SU-DHL-6 (cell line): Measurements from ENCODE around the gene PC.

ENCODE experiments used
- H2AFZ ChIP-seq: fragments of 200-600 bp; sonication (generic); 2 replicates; pipeline ENCODE4 v1.6.1; 2014; ENCODE audit warnings: low read depth, mild to moderate bottlenecking, moderate library complexity, mixed read lengths, antibody characterized with exemption, low read length; ENCODE audit not compliant: severe bottlenecking
- H3F3A ChIP-seq: fragments of 200-600 bp; shearing (Covaris generic); 2 replicates; pipeline ENCODE4 v1.6.0; 2016; ENCODE audit warnings: antibody characterized with exemption, mild to moderate bottlenecking; ENCODE audit not compliant: insufficient read depth
- H3K27ac ChIP-seq: fragments of 200-600 bp; sonication (generic); 2 replicates; pipeline ENCODE4 v1.5.1; 2016; ENCODE audit warnings: low read depth, mild to moderate bottlenecking, low read length, moderate library complexity, mixed read lengths
- H3K27me3 ChIP-seq: fragments of 200-600 bp; sonication (generic), shearing (Covaris generic); 2 replicates; pipeline ENCODE4 v1.6.0; 2014; ENCODE audit warnings: mild to moderate bottlenecking, low read length
- H3K36me3 ChIP-seq: fragments of 200-600 bp; sonication (generic); 2 replicates; pipeline ENCODE4 v1.6.1; 2014; ENCODE audit warnings: mild to moderate bottlenecking, low read length, mixed read lengths
- H3K4me2 ChIP-seq: fragments of 300-600, 200-600 bp; shearing (Covaris generic), sonication (generic); 2 replicates; pipeline ENCODE4 v1.6.0; 2014; ENCODE audit warnings: low read length, low read depth, mild to moderate bottlenecking; ENCODE audit not compliant: poor library complexity, severe bottlenecking
- H3K4me3 ChIP-seq: fragments of 200-600 bp; sonication (generic); 2 replicates; pipeline ENCODE4 v1.5.1; 2014; ENCODE audit warnings: antibody characterized with exemption, low read length, mild to moderate bottlenecking, mixed read lengths; ENCODE audit not compliant: insufficient read depth, poor library complexity, severe bottlenecking
- H3K79me2 ChIP-seq: fragments of 200-600 bp; sonication (generic); 2 replicates; pipeline ENCODE4 v1.6.1; 2014; ENCODE audit warnings: mild to moderate bottlenecking, low read length, moderate library complexity; ENCODE audit not compliant: insufficient read depth
- H3K9ac ChIP-seq: fragments of 200-600 bp; sonication (generic); 2 replicates; pipeline ENCODE4 v1.7.0; 2014; ENCODE audit warnings: mild to moderate bottlenecking, low read length
- H3K9me2 ChIP-seq: fragments of 200-600 bp; sonication (generic); replicated peaks from 2 replicates; pipeline ENCODE4 v1.6.1; 2014; ENCODE audit warnings: low read length; ENCODE audit not compliant: insufficient read depth
- H3K9me3 ChIP-seq: fragments of 200-600 bp; sonication (generic); 2 replicates; pipeline ENCODE4 v1.6.1; 2014; ENCODE audit warnings: low read length, mixed read lengths; ENCODE audit not compliant: insufficient read depth
- H4K20me1 ChIP-seq: fragments of 200-600 bp; sonication (generic); 2 replicates; pipeline ENCODE4 v1.6.1; 2014; ENCODE audit warnings: low read depth, mild to moderate bottlenecking, antibody characterized with exemption, low read length, moderate library complexity, mixed read lengths
- EZH2phosphoT487 ChIP-seq: fragments of 200-600 bp; sonication (generic), shearing (Covaris generic); conservative IDR thresholded peaks from 2 replicates; pipeline ENCODE4 v1.6.1; 2018; ENCODE audit warnings: mild to moderate bottlenecking, antibody characterized with exemption, low read length, moderate library complexity, mixed read lengths
- TF ChIP-seq, protein P1 (sequence below): fragments of 200-600 bp; sonication (generic); IDR thresholded peaks from one replicate; pipeline ENCODE4 v1.5.1; 2017; ENCODE audit warnings: antibody characterized with exemption, mild to moderate bottlenecking, low read length, moderate library complexity; ENCODE audit not compliant: insufficient read depth, poor library complexity, severe bottlenecking

The PC gene

DNA sequence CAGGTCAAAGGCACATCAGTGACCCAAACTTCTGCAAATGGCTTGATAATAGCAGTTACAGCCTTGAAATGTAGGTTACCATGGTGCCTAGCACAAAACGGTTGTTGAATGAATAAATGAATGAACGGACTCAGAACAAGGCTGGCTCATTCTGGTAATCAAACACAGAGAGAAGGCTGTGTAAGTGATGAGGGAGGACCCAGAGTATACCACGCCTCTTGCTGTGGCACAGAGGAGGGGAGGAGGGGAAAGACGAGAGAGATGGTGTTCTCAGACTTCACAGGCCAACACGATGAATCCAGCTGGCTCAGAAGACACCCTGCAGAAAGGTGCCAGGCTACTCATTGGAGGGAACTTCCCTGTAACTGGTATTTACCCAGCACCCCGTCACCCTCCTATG, 38.3 kb downstream of the PC start:
- no peaks in the 10 kb centered on the region for H3K79me2 ChIP-seq
- H3K36me3 ChIP-seq: no peaks in the 10 kb centered on the region
- H3K9me2 ChIP-seq: no peaks in the 10 kb centered on the region
- H3K27me3 ChIP-seq: no peaks in the 10 kb centered on the region
- no peak overlapping the region for H3K4me2 ChIP-seq
- H4K20me1 ChIP-seq: no peaks in the 10 kb centered on the region
- H2AFZ ChIP-seq: no peak overlapping the region
- H3K9ac ChIP-seq: no peak overlapping the region
- H3F3A ChIP-seq: no peaks in the 10 kb centered on the region
- no peaks in the 10 kb centered on the region for H3K9me3 ChIP-seq
- H3K27ac ChIP-seq: no peak overlapping the region
- TF ChIP-seq EZH2phosphoT487: no peak
- TF ChIP-seq, protein P1, sequence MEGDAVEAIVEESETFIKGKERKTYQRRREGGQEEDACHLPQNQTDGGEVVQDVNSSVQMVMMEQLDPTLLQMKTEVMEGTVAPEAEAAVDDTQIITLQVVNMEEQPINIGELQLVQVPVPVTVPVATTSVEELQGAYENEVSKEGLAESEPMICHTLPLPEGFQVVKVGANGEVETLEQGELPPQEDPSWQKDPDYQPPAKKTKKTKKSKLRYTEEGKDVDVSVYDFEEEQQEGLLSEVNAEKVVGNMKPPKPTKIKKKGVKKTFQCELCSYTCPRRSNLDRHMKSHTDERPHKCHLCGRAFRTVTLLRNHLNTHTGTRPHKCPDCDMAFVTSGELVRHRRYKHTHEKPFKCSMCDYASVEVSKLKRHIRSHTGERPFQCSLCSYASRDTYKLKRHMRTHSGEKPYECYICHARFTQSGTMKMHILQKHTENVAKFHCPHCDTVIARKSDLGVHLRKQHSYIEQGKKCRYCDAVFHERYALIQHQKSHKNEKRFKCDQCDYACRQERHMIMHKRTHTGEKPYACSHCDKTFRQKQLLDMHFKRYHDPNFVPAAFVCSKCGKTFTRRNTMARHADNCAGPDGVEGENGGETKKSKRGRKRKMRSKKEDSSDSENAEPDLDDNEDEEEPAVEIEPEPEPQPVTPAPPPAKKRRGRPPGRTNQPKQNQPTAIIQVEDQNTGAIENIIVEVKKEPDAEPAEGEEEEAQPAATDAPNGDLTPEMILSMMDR: no peak
- no peak overlapping the region for H3K4me3 ChIP-seq

DNA sequence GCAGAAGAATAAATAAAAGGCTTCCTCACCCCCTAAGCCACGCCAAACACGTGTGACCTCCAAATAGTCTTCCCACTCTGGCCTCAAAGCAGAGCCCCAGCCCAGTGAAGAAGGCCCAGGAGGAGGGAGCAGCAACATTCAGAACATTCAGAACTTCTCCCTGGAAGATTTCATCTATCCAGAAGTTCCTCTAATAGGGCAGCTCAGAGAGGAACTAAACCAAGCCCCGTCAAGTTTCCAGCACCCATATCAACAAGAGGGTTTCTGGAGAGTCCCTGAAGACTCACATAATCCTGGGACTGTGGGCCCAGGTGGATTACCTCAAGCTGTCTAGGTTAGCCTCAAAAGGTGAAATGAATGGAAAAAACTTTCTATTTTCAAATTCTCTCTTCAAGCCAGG, 39.4 kb downstream of the PC start:
- TF ChIP-seq, protein P1: no peak
- no peak for TF ChIP-seq EZH2phosphoT487
- H3K4me2 ChIP-seq: no peak overlapping the region
- H3K4me3 ChIP-seq: no peak overlapping the region

DNA sequence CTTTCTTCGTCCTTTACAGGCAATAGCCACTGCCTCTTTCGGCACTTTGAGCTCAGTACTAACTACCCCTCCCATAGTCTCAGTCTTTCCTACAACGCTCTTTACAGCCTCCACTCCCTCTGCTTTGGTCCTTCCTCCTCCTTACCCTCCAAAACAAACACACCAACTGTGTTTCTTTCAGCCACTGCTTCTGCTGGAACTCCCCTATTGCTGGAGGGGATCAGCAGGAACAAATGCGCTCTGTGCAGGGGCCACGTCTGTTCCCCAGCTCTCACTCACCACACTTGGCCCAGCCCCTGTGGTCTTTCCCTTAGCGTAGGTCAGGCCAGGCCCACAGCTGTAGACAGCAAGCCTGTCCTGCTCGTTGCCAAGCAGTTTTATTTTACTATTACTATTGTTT, 42.3 kb downstream of the PC start:
- no peaks in the 10 kb centered on the region for H3K27me3 ChIP-seq
- H3K9me3 ChIP-seq: no peaks in the 10 kb centered on the region
- no peaks in the 10 kb centered on the region for H3K79me2 ChIP-seq
- H4K20me1 ChIP-seq: no peaks in the 10 kb centered on the region
- H3K9me2 ChIP-seq: no peaks in the 10 kb centered on the region
- H2AFZ ChIP-seq: no peak overlapping the region
- no peak overlapping the region for H3K4me2 ChIP-seq
- TF ChIP-seq EZH2phosphoT487: no peak
- TF ChIP-seq, protein P1: no peak
- H3K9ac ChIP-seq: no peak overlapping the region
- H3K36me3 ChIP-seq: no peaks in the 10 kb centered on the region
- H3K4me3 ChIP-seq: no peak overlapping the region
- no peak overlapping the region for H3K27ac ChIP-seq
- H3F3A ChIP-seq: no peaks in the 10 kb centered on the region

More for the DNA sequence above, 39.4 kb downstream of the PC start:
- Histone ChIP-seq H3K9me3 (no peaks in the 10 kb centered on the region), H3F3A (no peaks in the 10 kb centered on the region), H4K20me1 (no peaks in the 10 kb centered on the region), H3K27ac (no peak overlapping the region), H3K79me2 (no peaks in the 10 kb centered on the region), H3K9me2 (no peaks in the 10 kb centered on the region), H3K36me3 (no peaks in the 10 kb centered on the region), H2AFZ (no peak overlapping the region), H3K27me3 (no peaks in the 10 kb centered on the region), H3K9ac (no peak overlapping the region)
